Activated effector memory CD4-positive, alpha-beta T cell treated with anti-CD3 and anti-CD28 coated beads, Interleukin-2, amount 50 U/mL, for 16 hours (primary cell): ENCODE measurements around the gene EPHA6.
"Not testable (repeated sequence)": the region's sequence is repeated elsewhere in the genome, so short reads cannot be mapped to it uniquely, and the experiment has no call there.

ENCODE experiments used
- DNase-seq: peaks from one replicate; pipeline ENCODE4 v3.0.0-alpha.2; 2020

The EPHA6 gene

GRCh38 chr3:97485206-97485605, 670.8 kb downstream of the EPHA6 start:
- no peak for DNase-seq

GRCh38 chr3:97487587-97487986, 673.2 kb downstream of the EPHA6 start:
- no peak for DNase-seq

- no peak for DNase-seq
Measured at GRCh38 chr3:97488741-97489140, 674.3 kb downstream of the EPHA6 start.

GRCh38 chr3:97495896-97496295, 681.5 kb downstream of the EPHA6 start:
- DNase-seq: no peak

- DNase-seq: no peak
Measured at GRCh38 chr3:97497138-97497537, 682.7 kb downstream of the EPHA6 start.

- DNase-seq: no peak
Measured at GRCh38 chr3:97504463-97504862, 690.1 kb downstream of the EPHA6 start.

- DNase-seq: no peak
Measured at GRCh38 chr3:97510795-97511194, 696.4 kb downstream of the EPHA6 start.

GRCh38 chr3:97515076-97515475, 700.7 kb downstream of the EPHA6 start:
- no peak for DNase-seq

GRCh38 chr3:97530691-97531090, 716.3 kb downstream of the EPHA6 start:
- DNase-seq: no peak

- DNase-seq: not testable (repeated sequence)
Measured at GRCh38 chr3:97547573-97547972, 733.2 kb downstream of the EPHA6 start.

GRCh38 chr3:97550408-97550807, 736.0 kb downstream of the EPHA6 start:
- DNase-seq: no peak

- no peak for DNase-seq
Measured at GRCh38 chr3:97552186-97552585, 737.8 kb downstream of the EPHA6 start.

GRCh38 chr3:97575742-97576141, 761.3 kb downstream of the EPHA6 start:
- no peak for DNase-seq

- DNase-seq: no peak
Measured at GRCh38 chr3:97576221-97576620, 761.8 kb downstream of the EPHA6 start.

- no peak for DNase-seq
Measured at GRCh38 chr3:97579365-97579764, 765.0 kb downstream of the EPHA6 start.

- no peak for DNase-seq
Measured at GRCh38 chr3:97610626-97611025, 796.2 kb downstream of the EPHA6 start.

GRCh38 chr3:97612632-97613031, 798.2 kb downstream of the EPHA6 start:
- DNase-seq: no peak

GRCh38 chr3:97613139-97613538, 798.7 kb downstream of the EPHA6 start:
- DNase-seq: no peak

- DNase-seq: not testable (repeated sequence)
Measured at GRCh38 chr3:97620514-97620913, 806.1 kb downstream of the EPHA6 start.

- no peak for DNase-seq
Measured at GRCh38 chr3:97636465-97636864, 822.1 kb downstream of the EPHA6 start.

- no peak for DNase-seq
Measured at GRCh38 chr3:97646932-97647331, 832.5 kb downstream of the EPHA6 start.

GRCh38 chr3:97647441-97647982, 833.1 kb downstream of the EPHA6 start:
- no peak for DNase-seq

GRCh38 chr3:97655971-97656370, 841.6 kb downstream of the EPHA6 start:
- no peak for DNase-seq

GRCh38 chr3:97656638-97657037, 842.2 kb downstream of the EPHA6 start:
- DNase-seq: no peak

GRCh38 chr3:97658668-97659285, 844.4 kb downstream of the EPHA6 start:
- DNase-seq: no peak
